ENCODE data around the gene MBNL3. TPM values are rescaled to one million over a fixed set of nuclear protein-coding genes. Genes with fewer than 3 reads are reported as not detected.

Gene MBNL3
- total and polyA plus RNA-seq, 9 of the 15 experiments (the other 6 are each of a cell fraction or from before 2014, with no cell fraction given), result under 0.01 to 0.25 (median 0.16) TPM

DNA sequence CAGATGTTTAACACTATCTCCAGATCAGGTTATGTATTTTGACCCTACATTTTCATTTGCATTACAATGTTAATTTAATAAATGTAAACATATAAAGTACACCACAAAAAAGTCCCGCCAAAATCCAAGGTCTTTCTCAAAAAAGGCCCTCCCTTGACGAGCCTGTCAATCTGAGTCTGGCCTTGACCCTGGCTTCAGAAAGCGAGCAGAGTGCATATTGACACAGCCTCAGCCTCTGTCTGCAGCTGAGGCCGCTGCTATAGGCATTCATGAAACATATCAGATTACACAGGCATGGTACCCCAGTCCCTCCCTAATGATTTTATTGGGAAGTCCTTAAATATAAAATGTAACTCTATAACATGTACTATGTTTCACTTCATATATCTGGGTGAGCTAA, 6.2 kb downstream of the MBNL3 start:
- POLR2A ChIA-PET, result no interaction called here
- H3K9me3 ChIP-seq (replicated peaks; ENCODE audit: control insufficient read depth, insufficient read depth, low read depth, low read length), result no peaks in the 10 kb centered on the region
- no TSS peak for BruUV-seq (replicated peaks)
- CTCF ChIA-PET (ENCODE audit: low intra/inter-chr PET ratio), result no interaction called here
- H3K36me3 ChIP-seq (ENCODE audit: control insufficient read depth, insufficient read depth, low read length), result no peaks in the 10 kb centered on the region
- WGBS (ENCODE audit: insufficient coverage, low coverage, missing lambda C conversion rate), result 4% methylated on average over 3 of the region's 4 CpGs
- no peak for DNase-seq (ENCODE audit: extremely low read depth in 1 of 4, low spot score in 3 of 4)
- no peaks in the 10 kb centered on the region for H3K9me1 ChIP-seq (ENCODE audit: control insufficient read depth, insufficient read depth, low read length)
- H3K27ac ChIP-seq (ENCODE audit: extremely low read depth, low read depth, low read length), result no peak overlapping the region
- no peak for FAIRE-seq
- H3K4me1 ChIP-seq (replicated peaks in 1 of 2; ENCODE audit: control insufficient read depth in 2 of 2, insufficient read depth in 2 of 2, low read length in 2 of 2), result no peaks in the 10 kb centered on the region
- in situ Hi-C loops (cut with MboI), result no loop called here
- H4K20me1 ChIP-seq (replicated peaks; ENCODE audit: control insufficient read depth, insufficient read depth, low read length), result no peaks in the 10 kb centered on the region
- H3K27me3 ChIP-seq (ENCODE audit: control insufficient read depth in 2 of 2, insufficient read depth in 2 of 2, low read length in 2 of 2), result no peaks in the 10 kb centered on the region
- ATAC-seq, result no peak
- H3K79me2 ChIP-seq (ENCODE audit: control insufficient read depth, insufficient read depth, low read length), result no peaks in the 10 kb centered on the region
- no peak overlapping the region for H2AFZ ChIP-seq (ENCODE audit: low read depth, low read length)
- no peak overlapping the region for H3K4me3 ChIP-seq
- H3K9ac ChIP-seq (ENCODE audit: insufficient read depth in 1 of 2, low read depth in 2 of 2, low read length in 2 of 2), result no peak overlapping the region
- H3K4me2 ChIP-seq (ENCODE audit: insufficient read depth, low read length), result no peak overlapping the region
- intact Hi-C loops (cut with micrococcal nuclease), result no loop called here
- TF ChIP-seq, protein P1, sequence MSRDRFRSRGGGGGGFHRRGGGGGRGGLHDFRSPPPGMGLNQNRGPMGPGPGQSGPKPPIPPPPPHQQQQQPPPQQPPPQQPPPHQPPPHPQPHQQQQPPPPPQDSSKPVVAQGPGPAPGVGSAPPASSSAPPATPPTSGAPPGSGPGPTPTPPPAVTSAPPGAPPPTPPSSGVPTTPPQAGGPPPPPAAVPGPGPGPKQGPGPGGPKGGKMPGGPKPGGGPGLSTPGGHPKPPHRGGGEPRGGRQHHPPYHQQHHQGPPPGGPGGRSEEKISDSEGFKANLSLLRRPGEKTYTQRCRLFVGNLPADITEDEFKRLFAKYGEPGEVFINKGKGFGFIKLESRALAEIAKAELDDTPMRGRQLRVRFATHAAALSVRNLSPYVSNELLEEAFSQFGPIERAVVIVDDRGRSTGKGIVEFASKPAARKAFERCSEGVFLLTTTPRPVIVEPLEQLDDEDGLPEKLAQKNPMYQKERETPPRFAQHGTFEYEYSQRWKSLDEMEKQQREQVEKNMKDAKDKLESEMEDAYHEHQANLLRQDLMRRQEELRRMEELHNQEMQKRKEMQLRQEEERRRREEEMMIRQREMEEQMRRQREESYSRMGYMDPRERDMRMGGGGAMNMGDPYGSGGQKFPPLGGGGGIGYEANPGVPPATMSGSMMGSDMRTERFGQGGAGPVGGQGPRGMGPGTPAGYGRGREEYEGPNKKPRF (IDR thresholded peaks at IDR 0.05; ENCODE audit: low read depth, low read length), result no peak
- TF ChIP-seq ZNF57 (CRISPR knock-in tag; IDR thresholded peaks at IDR 0.05) (no peak), PKNOX1 (IDR thresholded peaks at IDR 0.05) (no peak), STAT5A (IDR thresholded peaks at IDR 0.05; ENCODE audit: borderline replicate concordance, low read length) (no peak), XRCC3 (IDR thresholded peaks at IDR 0.05) (no peak), NR2C1 (IDR thresholded peaks at IDR 0.05) (no peak), NR2C1 (tag; IDR thresholded peaks at IDR 0.05) (no peak), ZNF232 (CRISPR knock-in tag; IDR thresholded peaks at IDR 0.05) (no peak), NR2C2 (CRISPR knock-in tag; IDR thresholded peaks at IDR 0.05) (no peak), NR2C2 (tag; IDR thresholded peaks at IDR 0.05) (no peak), FOXA3 (CRISPR knock-in tag; conservative IDR thresholded peaks at IDR 0.05 in 1 of 2, IDR thresholded peaks at IDR 0.05 in 1 of 2) (no peak), CCAR2 (IDR thresholded peaks at IDR 0.05; ENCODE audit: low read depth, low read length) (no peak)
- TF ChIP-seq, protein P2, sequence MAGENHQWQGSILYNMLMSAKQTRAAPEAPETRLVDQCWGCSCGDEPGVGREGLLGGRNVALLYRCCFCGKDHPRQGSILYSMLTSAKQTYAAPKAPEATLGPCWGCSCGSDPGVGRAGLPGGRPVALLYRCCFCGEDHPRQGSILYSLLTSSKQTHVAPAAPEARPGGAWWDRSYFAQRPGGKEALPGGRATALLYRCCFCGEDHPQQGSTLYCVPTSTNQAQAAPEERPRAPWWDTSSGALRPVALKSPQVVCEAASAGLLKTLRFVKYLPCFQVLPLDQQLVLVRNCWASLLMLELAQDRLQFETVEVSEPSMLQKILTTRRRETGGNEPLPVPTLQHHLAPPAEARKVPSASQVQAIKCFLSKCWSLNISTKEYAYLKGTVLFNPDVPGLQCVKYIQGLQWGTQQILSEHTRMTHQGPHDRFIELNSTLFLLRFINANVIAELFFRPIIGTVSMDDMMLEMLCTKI (IDR thresholded peaks at IDR 0.05; ENCODE audit: partially characterized antibody), result no peak
- TF ChIP-seq, protein P3, sequence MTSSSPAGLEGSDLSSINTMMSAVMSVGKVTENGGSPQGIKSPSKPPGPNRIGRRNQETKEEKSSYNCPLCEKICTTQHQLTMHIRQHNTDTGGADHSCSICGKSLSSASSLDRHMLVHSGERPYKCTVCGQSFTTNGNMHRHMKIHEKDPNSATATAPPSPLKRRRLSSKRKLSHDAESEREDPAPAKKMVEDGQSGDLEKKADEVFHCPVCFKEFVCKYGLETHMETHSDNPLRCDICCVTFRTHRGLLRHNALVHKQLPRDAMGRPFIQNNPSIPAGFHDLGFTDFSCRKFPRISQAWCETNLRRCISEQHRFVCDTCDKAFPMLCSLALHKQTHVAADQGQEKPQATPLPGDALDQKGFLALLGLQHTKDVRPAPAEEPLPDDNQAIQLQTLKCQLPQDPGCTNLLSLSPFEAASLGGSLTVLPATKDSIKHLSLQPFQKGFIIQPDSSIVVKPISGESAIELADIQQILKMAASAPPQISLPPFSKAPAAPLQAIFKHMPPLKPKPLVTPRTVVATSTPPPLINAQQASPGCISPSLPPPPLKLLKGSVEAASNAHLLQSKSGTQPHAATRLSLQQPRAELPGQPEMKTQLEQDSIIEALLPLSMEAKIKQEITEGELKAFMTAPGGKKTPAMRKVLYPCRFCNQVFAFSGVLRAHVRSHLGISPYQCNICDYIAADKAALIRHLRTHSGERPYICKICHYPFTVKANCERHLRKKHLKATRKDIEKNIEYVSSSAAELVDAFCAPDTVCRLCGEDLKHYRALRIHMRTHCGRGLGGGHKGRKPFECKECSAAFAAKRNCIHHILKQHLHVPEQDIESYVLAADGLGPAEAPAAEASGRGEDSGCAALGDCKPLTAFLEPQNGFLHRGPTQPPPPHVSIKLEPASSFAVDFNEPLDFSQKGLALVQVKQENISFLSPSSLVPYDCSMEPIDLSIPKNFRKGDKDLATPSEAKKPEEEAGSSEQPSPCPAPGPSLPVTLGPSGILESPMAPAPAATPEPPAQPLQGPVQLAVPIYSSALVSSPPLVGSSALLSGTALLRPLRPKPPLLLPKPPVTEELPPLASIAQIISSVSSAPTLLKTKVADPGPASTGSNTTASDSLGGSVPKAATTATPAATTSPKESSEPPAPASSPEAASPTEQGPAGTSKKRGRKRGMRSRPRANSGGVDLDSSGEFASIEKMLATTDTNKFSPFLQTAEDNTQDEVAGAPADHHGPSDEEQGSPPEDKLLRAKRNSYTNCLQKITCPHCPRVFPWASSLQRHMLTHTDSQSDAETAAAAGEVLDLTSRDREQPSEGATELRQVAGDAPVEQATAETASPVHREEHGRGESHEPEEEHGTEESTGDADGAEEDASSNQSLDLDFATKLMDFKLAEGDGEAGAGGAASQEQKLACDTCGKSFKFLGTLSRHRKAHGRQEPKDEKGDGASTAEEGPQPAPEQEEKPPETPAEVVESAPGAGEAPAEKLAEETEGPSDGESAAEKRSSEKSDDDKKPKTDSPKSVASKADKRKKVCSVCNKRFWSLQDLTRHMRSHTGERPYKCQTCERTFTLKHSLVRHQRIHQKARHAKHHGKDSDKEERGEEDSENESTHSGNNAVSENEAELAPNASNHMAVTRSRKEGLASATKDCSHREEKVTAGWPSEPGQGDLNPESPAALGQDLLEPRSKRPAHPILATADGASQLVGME (CRISPR knock-in tag; IDR thresholded peaks at IDR 0.05), result no peak
